ENCODE measurements around the gene MCM3AP. TPM values are rescaled to one million over a fixed set of nuclear protein-coding genes. Genes with fewer than 3 reads are reported as not detected.

MCM3AP gene
- total RNA-seq, 2 experiments from 2014 or later = 94.3 to 96.5 TPM

- peaks cover 69% of the 10 kb centered on the region for H3K36me3 Mint-ChIP-seq (ENCODE audit: low read depth)
- H3K27ac ChIP-seq (ENCODE audit: low read depth in 1 of 2, low read length in 2 of 2) = no peak overlapping the region
- H3K9me3 Mint-ChIP-seq = no peaks in the 10 kb centered on the region
- peaks cover 11% of the 10 kb centered on the region for H3K4me1 ChIP-seq (ENCODE audit: insufficient read depth, low read length)
- ChIA-PET CTCF (no interaction called here), POLR2A (no interaction called here)
- ATAC-seq (ENCODE audit: poor library complexity) (no peak), DNase-seq (no peak)
- H3K36me3 ChIP-seq (ENCODE audit: insufficient read depth, low read length) = peaks cover 28% of the 10 kb centered on the region
- H3K4me3 ChIP-seq (ENCODE audit: low read length) = no peak overlapping the region
- H3K27me3 ChIP-seq (ENCODE audit: control insufficient read depth in 1 of 2, insufficient read depth in 2 of 2, low read length in 2 of 2) = no peaks in the 10 kb centered on the region
- intact Hi-C loops (cut with DNase I, micrococcal nuclease) = loop anchor here in 1 of 2 experiments (5.0 to 10.0 kb wide), 2 partner anchors 141 to 1043 kb away; partner anchors contain the start of gene POFUT2
- peaks cover 16% of the 10 kb centered on the region for H3K4me1 Mint-ChIP-seq (ENCODE audit: low read depth)
- peak overlapping the region; percentile 38 for H3K4me3 Mint-ChIP-seq
- H3K27me3 Mint-ChIP-seq = no peaks in the 10 kb centered on the region
- TF ChIP-seq, protein P1, sequence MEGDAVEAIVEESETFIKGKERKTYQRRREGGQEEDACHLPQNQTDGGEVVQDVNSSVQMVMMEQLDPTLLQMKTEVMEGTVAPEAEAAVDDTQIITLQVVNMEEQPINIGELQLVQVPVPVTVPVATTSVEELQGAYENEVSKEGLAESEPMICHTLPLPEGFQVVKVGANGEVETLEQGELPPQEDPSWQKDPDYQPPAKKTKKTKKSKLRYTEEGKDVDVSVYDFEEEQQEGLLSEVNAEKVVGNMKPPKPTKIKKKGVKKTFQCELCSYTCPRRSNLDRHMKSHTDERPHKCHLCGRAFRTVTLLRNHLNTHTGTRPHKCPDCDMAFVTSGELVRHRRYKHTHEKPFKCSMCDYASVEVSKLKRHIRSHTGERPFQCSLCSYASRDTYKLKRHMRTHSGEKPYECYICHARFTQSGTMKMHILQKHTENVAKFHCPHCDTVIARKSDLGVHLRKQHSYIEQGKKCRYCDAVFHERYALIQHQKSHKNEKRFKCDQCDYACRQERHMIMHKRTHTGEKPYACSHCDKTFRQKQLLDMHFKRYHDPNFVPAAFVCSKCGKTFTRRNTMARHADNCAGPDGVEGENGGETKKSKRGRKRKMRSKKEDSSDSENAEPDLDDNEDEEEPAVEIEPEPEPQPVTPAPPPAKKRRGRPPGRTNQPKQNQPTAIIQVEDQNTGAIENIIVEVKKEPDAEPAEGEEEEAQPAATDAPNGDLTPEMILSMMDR (IDR thresholded peaks at IDR 0.05) = no peak
- H3K27ac Mint-ChIP-seq = no peak overlapping the region
- H3K9me3 ChIP-seq (ENCODE audit: control insufficient read depth in 1 of 2, insufficient read depth in 1 of 2, low read length in 2 of 2) = no peaks in the 10 kb centered on the region
These were observed 42.7 kb upstream of the MCM3AP start for GRCh38 chr21:46328151-46328550.

DNA sequence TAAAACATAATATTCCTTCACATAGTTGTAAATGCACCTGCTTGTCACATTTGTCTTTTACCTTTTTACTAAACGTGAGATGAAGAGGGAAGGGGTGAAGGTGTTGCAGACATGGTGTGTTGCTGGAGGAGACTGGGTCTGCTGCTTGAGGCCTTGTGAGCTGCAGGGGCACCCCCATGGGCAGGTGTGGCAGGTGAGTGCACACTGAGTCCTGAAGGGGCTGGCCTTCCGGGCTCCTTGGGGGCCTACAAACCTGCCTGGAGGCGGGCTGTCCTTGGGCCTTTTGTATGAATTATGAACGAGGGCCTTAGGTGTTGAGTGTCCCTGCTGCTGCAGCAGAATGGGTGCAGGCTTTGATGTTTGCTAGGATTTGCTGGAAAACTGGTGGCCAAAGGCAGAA lies 42.3 kb upstream of the MCM3AP start:
- Mint-ChIP-seq H3K9me3 (no peaks in the 10 kb centered on the region), H3K27ac (no peak overlapping the region), H3K27me3 (no peaks in the 10 kb centered on the region), H3K4me1 (ENCODE audit: low read depth) (peaks cover 21% of the 10 kb centered on the region), H3K36me3 (ENCODE audit: low read depth) (peaks cover 68% of the 10 kb centered on the region), H3K4me3 (no peak overlapping the region)
- Histone ChIP-seq H3K4me1 (ENCODE audit: insufficient read depth, low read length) (peaks cover 16% of the 10 kb centered on the region), H3K27me3 (ENCODE audit: control insufficient read depth in 1 of 2, insufficient read depth in 2 of 2, low read length in 2 of 2) (no peaks in the 10 kb centered on the region), H3K4me3 (ENCODE audit: low read length) (no peak overlapping the region), H3K9me3 (ENCODE audit: control insufficient read depth in 1 of 2, insufficient read depth in 1 of 2, low read length in 2 of 2) (no peaks in the 10 kb centered on the region), H3K27ac (ENCODE audit: low read depth in 1 of 2, low read length in 2 of 2) (no peak overlapping the region), H3K36me3 (ENCODE audit: insufficient read depth, low read length) (peaks cover 28% of the 10 kb centered on the region)
- ChIA-PET POLR2A (no interaction called here), CTCF (no interaction called here)
- no peak for DNase-seq
- intact Hi-C loops (cut with DNase I, micrococcal nuclease) = loop anchor here in 1 of 2 experiments (5.0 to 10.0 kb wide), 2 partner anchors 140 to 1043 kb away; partner anchors contain the start of gene POFUT2
- TF ChIP-seq, protein P1 (IDR thresholded peaks at IDR 0.05) = no peak
- no peak for ATAC-seq (ENCODE audit: poor library complexity)

- TF ChIP-seq, protein P1 (IDR thresholded peaks at IDR 0.05) = no peak
- peaks cover 30% of the 10 kb centered on the region for H3K4me1 Mint-ChIP-seq (ENCODE audit: low read depth)
- peak overlapping the region; percentile 84 for H3K27ac Mint-ChIP-seq
- peak overlapping the region; percentile 60 for H3K4me3 Mint-ChIP-seq
- Histone ChIP-seq H3K36me3 (ENCODE audit: insufficient read depth, low read length) (peaks cover 23% of the 10 kb centered on the region), H3K4me1 (ENCODE audit: insufficient read depth, low read length) (peaks cover 28% of the 10 kb centered on the region), H3K9me3 (ENCODE audit: control insufficient read depth in 1 of 2, insufficient read depth in 1 of 2, low read length in 2 of 2) (no peaks in the 10 kb centered on the region), H3K27ac (ENCODE audit: low read depth in 1 of 2, low read length in 2 of 2) (no peak overlapping the region), H3K4me3 (ENCODE audit: low read length) (no peak overlapping the region), H3K27me3 (ENCODE audit: control insufficient read depth in 1 of 2, insufficient read depth in 2 of 2, low read length in 2 of 2) (no peaks in the 10 kb centered on the region)
- ChIA-PET POLR2A (interaction anchor here (0.9 to 1.2 kb wide), 2 partner anchors 133 to 183 kb away, joined by 3 to 4 read pairs; no protein-coding TSS in a partner anchor), CTCF (interaction anchor here (1.5 kb wide), 1 partner anchor 41 kb away, joined by 6 read pairs; the partner anchor contains the start of genes MCM3AP and YBEY)
- no peak for ATAC-seq (ENCODE audit: poor library complexity)
- intact Hi-C loops (cut with DNase I, micrococcal nuclease) = loop anchor here in 1 of 2 experiments (5.0 to 10.0 kb wide), 2 partner anchors 139 to 1041 kb away; partner anchors contain the start of gene POFUT2
- no peaks in the 10 kb centered on the region for H3K9me3 Mint-ChIP-seq
- DNase-seq = no peak
- peaks cover 54% of the 10 kb centered on the region for H3K36me3 Mint-ChIP-seq (ENCODE audit: low read depth)
- no peaks in the 10 kb centered on the region for H3K27me3 Mint-ChIP-seq
These were observed 40.8 kb upstream of the MCM3AP start for GRCh38 chr21:46326110-46326703.

Data from CD4-positive, alpha-beta T cell (primary cell).